ENCODE measurements around the gene PCYOX1L.

The PCYOX1L gene

DNA sequence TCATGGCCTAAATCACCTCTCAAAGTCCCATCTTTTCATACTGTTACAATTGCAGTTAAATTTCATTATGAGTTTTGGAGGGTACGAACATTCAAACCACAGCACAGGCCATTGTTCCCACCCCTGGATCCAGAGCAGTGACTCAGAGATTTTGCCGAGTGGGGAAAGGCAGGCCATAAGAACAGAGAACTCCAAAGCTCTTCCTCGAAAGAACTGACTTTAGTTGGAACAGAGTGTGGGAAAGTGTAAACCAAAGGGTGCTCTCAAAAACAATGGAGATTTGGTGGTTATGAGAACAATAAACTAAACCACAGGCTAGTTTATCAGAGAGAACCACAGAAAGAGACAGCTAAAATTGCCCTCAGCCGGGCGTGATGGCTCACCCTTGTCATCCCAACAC lies 32.0 kb upstream of the PCYOX1L start:
- H3K9me3 ChIP-seq (replicated peaks in 1 of 11): peaks cover 0 to 4% (median 0%) of the 10 kb centered on the region in 11 experiments; a peak in 2 of 22 replicates
- H3K9ac ChIP-seq: no peak overlapping the region
- peaks cover 0 to 13% (median 5%) of the 10 kb centered on the region in 10 experiments; a peak in 7 of 20 replicates for H3K4me1 ChIP-seq
- H3K27me3 ChIP-seq: no peaks in the 10 kb centered on the region
- H3K4me2 ChIP-seq: no peak overlapping the region
- H3K36me3 ChIP-seq: peaks cover 0 to 42% (median 7%) of the 10 kb centered on the region in 11 experiments; a peak in 8 of 22 replicates
- no peak overlapping the region for H3K4me3 ChIP-seq
- H4K20me1 ChIP-seq: no peaks in the 10 kb centered on the region
- H3K27ac ChIP-seq: no peak overlapping the region
- no peak for TF ChIP-seq Cebpa-rat (IDR thresholded peaks at IDR 0.05)

DNA sequence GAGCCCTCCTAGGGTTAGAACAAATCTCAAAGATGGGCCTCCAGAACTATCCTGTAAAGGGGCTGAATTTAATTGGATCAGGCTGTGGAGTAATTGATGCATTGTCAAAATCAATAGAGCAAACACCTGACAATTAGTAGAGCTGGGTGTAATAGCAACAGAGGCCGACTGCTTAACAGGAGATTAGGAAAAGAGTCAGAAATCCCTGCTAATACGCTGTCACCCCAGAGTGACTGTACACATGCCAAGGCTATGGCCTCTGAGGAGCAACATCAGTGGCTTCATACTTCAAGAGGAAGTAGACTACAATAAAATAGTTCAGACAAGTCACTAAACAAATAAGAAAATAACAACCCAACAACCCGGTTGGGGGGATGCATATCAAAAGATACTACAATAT lies 31.2 kb upstream of the PCYOX1L start:
- peaks cover 0 to 4% (median 0%) of the 10 kb centered on the region in 11 experiments; a peak in 2 of 22 replicates for H3K9me3 ChIP-seq (replicated peaks in 1 of 11)

DNA sequence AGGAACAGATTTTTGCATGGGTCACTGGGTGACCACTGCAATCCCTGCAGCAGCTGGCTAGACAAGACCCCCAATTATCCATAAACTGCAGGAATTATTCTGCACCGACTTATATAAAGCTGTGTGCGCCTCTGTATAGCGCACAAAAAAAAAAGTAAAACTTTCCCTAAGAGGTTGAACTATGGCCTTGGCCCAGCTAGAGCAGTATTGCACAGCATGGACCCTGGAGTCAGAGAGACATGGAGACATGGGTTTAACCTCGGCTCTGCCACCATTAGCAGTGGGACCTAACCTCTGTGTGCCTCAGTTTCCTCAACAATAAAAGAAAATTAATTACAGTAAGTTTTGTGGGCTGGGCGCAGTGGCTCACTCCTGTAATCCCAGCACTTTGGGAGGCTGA lies 29.7 kb upstream of the PCYOX1L start:
- Histone ChIP-seq H3K4me3 (no peak overlapping the region), H3K27me3 (no peaks in the 10 kb centered on the region), H3K27ac (no peak overlapping the region), H3K36me3 (peaks cover 0 to 49% (median 8%) of the 10 kb centered on the region in 11 experiments; a peak in 10 of 22 replicates), H3K4me1 (peaks cover 0 to 18% (median 6%) of the 10 kb centered on the region in 10 experiments; a peak in 12 of 20 replicates), H4K20me1 (no peaks in the 10 kb centered on the region), H3K9me3 (replicated peaks in 1 of 11) (peaks cover 0 to 4% (median 0%) of the 10 kb centered on the region in 11 experiments; a peak in 2 of 22 replicates), H3K9ac (no peak overlapping the region), H3K4me2 (no peak overlapping the region)
- TF ChIP-seq Cebpa-rat (IDR thresholded peaks at IDR 0.05): no peak

More for the DNA sequence above, 31.2 kb upstream of the PCYOX1L start:
- Histone ChIP-seq H3K27me3 (no peaks in the 10 kb centered on the region), H3K9ac (no peak overlapping the region), H3K27ac (no peak overlapping the region), H3K36me3 (peaks cover 0 to 43% (median 7%) of the 10 kb centered on the region in 11 experiments; a peak in 8 of 22 replicates), H3K4me2 (no peak overlapping the region), H3K4me1 (peaks cover 0 to 9% (median 0%) of the 10 kb centered on the region in 10 experiments; a peak in 5 of 20 replicates), H3K4me3 (no peak overlapping the region), H4K20me1 (no peaks in the 10 kb centered on the region)
- TF ChIP-seq Cebpa-rat (IDR thresholded peaks at IDR 0.05): no peak

DNA sequence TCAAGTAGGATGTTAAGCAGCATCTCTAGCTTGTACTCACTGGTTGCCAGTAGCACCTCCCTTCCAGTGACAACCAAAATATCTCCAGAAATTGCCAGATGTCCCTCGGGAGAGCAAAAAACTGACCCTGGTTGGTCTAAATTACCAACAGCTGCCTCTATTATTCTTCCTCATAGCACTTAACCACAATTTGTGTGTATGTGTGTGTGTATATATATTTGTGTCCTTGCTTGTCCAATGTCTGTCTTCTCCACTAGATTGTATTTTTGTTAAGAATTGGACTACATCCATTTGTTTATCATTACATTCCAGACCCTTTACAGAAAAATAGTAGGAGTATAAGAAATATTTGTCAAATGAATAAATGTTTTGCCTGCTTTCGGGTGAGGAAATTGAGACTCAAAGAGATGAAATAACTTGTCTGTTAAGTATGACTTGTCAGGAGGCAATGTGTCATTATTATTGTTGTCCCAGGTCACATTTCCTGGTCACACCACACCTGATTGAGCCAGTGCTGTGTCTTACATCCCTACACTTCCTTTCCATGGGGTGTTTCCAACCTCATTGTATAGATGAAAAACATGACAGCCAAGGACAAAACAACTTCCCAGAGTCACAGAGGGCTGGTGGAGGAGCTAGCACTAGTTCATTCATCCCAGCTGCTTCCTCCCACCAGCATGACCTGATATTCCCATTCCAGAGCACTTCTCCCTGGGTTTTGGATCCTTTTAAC lies 24.0 kb upstream of the PCYOX1L start:
- TF ChIP-seq Cebpa-rat (IDR thresholded peaks at IDR 0.05): no peak
- H3K4me1 ChIP-seq: peaks cover 0 to 45% (median 32%) of the 10 kb centered on the region in 10 experiments; a peak in 16 of 20 replicates
- no peak overlapping the region; a peak in 1 of 22 replicates for H3K27ac ChIP-seq
- no peaks in the 10 kb centered on the region for H3K9me3 ChIP-seq (replicated peaks in 1 of 11)
- H3K9ac ChIP-seq: no peak overlapping the region
- peak overlapping the region in 6 of 11 experiments; percentile 12 to 44 (median 22); a peak in 8 of 22 replicates for H3K4me2 ChIP-seq
- H3K4me3 ChIP-seq: no peak overlapping the region
- H3K36me3 ChIP-seq: peaks cover 0 to 62% (median 11%) of the 10 kb centered on the region in 11 experiments; a peak in 11 of 22 replicates
- no peaks in the 10 kb centered on the region for H3K27me3 ChIP-seq
- H4K20me1 ChIP-seq: no peaks in the 10 kb centered on the region

DNA sequence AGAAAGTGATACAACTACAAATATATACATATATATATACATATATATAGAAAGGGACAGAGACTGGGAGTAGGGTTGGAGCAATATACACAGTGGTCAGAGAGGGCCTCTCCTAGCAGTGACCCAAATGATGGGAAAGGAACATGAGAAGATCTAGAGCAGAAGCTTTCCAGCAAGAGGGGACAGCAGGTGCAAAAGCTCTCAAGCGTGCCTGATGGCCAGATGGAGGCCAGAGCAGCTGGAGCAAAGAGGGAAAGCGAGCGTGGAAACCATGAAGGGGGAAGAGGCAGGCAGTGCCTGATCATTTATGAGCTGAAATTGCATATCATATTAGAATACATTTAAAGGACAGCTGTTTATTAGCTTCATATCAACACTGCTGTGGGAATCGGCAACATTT lies 20.1 kb upstream of the PCYOX1L start:
- Histone ChIP-seq H3K4me1 (peaks cover 11 to 49% (median 35%) of the 10 kb centered on the region in 10 experiments; a peak in 19 of 20 replicates), H3K9ac (peak overlapping the region in 1 of 11 experiments; percentile 22; a peak in 1 of 22 replicates), H3K36me3 (peaks cover 4 to 51% (median 15%) of the 10 kb centered on the region in 11 experiments; a peak in 12 of 22 replicates), H3K4me3 (no peak overlapping the region), H3K27me3 (no peaks in the 10 kb centered on the region), H4K20me1 (no peaks in the 10 kb centered on the region), H3K4me2 (peak overlapping the region in 9 of 11 experiments; percentile 12 to 85 (median 67); a peak in 17 of 22 replicates), H3K9me3 (replicated peaks in 1 of 11) (no peaks in the 10 kb centered on the region), H3K27ac (peak overlapping the region in 1 of 11 experiments; percentile 23; a peak in 1 of 22 replicates)
- TF ChIP-seq Cebpa-rat (IDR thresholded peaks at IDR 0.05): no peak

DNA sequence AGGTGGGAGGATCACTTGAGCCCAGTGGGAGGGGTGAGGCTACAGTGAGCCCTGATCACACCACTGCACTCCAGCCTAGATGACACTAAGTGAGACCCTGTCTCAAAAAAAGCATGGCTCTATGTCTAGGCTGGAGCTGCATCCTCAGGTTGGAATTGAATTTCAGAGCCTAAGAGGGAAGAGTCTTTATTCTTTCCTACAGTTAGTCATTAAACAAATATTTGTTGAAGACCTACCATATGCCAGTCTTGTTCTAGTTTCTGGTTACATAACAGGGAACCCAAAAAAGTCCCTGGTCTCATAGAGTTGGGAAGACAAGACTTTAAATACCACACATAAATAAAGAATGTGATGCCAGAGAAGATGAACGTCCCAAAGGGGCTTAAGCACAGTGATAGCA lies 19.5 kb upstream of the PCYOX1L start:
- TF ChIP-seq Cebpa-rat (IDR thresholded peaks at IDR 0.05): no peak
- Histone ChIP-seq H3K36me3 (peaks cover under 1 to 45% (median 15%) of the 10 kb centered on the region in 11 experiments; a peak in 12 of 22 replicates), H3K27ac (peak overlapping the region in 1 of 11 experiments; percentile 23; a peak in 1 of 22 replicates), H3K4me1 (peaks cover 12 to 47% (median 34%) of the 10 kb centered on the region in 10 experiments), H4K20me1 (no peaks in the 10 kb centered on the region), H3K4me3 (no peak overlapping the region), H3K9me3 (replicated peaks in 1 of 11) (no peaks in the 10 kb centered on the region), H3K27me3 (no peaks in the 10 kb centered on the region), H3K9ac (no peak overlapping the region; a peak in 1 of 22 replicates), H3K4me2 (peak overlapping the region in 9 of 11 experiments; percentile 12 to 85 (median 67); a peak in 17 of 22 replicates)

DNA sequence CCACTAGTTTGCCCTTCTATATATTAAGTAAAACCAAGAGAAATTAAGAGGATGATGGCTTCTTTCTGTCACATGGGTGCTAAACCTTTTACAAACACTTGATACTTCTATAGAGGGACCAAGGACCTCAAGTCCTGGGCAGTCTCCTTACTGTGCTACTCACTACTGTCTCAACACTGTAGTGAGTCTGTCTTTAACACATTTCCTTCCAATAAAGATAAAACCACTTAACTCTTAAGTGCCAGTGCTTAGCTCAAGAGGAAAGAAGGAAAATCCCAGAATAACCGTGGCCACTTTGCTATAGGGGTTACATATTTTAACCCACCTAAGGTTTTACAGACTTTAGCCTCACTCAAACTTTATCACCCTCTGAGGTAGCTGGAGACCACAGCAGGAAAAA lies 16.9 kb upstream of the PCYOX1L start:
- H4K20me1 ChIP-seq: no peaks in the 10 kb centered on the region
- H3K4me3 ChIP-seq: no peak overlapping the region
- H3K36me3 ChIP-seq: peaks cover 0 to 25% (median 10%) of the 10 kb centered on the region in 11 experiments; a peak in 10 of 22 replicates
- no peak overlapping the region for H3K27ac ChIP-seq
- H3K9ac ChIP-seq: no peak overlapping the region
- H3K4me1 ChIP-seq: peaks cover 27 to 60% (median 47%) of the 10 kb centered on the region in 10 experiments
- TF ChIP-seq Cebpa-rat (IDR thresholded peaks at IDR 0.05): no peak
- H3K27me3 ChIP-seq: no peaks in the 10 kb centered on the region
- H3K9me3 ChIP-seq (replicated peaks in 1 of 11): no peaks in the 10 kb centered on the region
- H3K4me2 ChIP-seq: peak overlapping the region in 1 of 11 experiments; percentile 52; a peak in 1 of 22 replicates

DNA sequence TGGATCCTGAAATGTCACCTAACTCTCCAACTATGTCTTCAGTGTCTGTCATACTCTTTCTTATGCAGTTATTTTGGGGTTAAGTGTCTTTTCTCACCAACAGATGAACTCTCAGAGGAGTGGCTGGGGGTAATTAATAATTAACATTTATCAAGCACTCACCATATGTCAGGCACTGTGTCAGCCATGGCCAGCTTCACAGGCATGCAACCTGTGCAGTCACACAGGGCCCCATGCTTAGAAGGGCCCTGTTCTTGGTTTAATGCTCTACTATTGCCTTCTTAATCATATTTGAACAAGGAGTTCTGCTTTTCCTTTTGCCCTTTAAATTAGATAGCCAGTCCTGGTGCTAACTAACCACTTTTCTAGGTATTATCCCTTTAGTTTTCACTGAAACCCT lies 16.0 kb upstream of the PCYOX1L start:
- Histone ChIP-seq H4K20me1 (no peaks in the 10 kb centered on the region), H3K27ac (no peak overlapping the region), H3K4me1 (peaks cover 36 to 63% (median 57%) of the 10 kb centered on the region in 10 experiments), H3K9me3 (replicated peaks in 1 of 11) (no peaks in the 10 kb centered on the region), H3K27me3 (no peaks in the 10 kb centered on the region), H3K4me3 (no peak overlapping the region), H3K36me3 (peaks cover 0 to 17% (median 10%) of the 10 kb centered on the region in 11 experiments; a peak in 10 of 22 replicates), H3K9ac (no peak overlapping the region), H3K4me2 (peak overlapping the region; percentile 4 to 52 (median 31); a peak in 18 of 22 replicates)
- TF ChIP-seq Cebpa-rat (IDR thresholded peaks at IDR 0.05): no peak

DNA sequence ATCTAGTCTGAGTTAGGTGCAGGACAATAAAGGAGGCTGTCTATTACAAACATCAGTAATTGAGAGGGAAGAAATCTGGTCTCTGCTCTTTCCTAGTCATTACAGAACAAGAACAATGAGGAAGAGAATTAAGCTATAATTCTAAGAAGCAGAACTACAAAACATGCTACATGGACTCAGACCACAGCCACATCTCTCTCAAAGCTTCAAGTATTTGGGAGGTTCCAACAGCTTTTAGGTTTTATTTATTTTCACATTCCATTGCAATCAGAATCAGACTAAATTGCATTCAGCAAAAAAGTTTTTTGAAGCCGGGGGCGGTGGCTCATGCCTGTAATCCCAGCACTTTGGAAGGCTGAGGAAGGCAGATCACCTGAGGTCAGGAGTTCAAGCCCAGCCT lies 13.7 kb upstream of the PCYOX1L start:
- H3K9ac ChIP-seq: peak overlapping the region in 6 of 11 experiments; percentile 83 to 94 (median 86); a peak in 5 of 22 replicates
- peak overlapping the region; percentile 75 to 94 (median 89) for H3K4me2 ChIP-seq
- H3K4me3 ChIP-seq: peak overlapping the region in 8 of 10 experiments; percentile 83 to 95 (median 92); a peak in 7 of 20 replicates
- peaks cover 16 to 36% (median 28%) of the 10 kb centered on the region in 11 experiments for H3K36me3 ChIP-seq
- peak overlapping the region in 10 of 11 experiments; percentile 78 to 95 (median 90); a peak in 18 of 22 replicates for H3K27ac ChIP-seq
- no peaks in the 10 kb centered on the region for H3K9me3 ChIP-seq (replicated peaks in 1 of 11)
- no peaks in the 10 kb centered on the region for H3K27me3 ChIP-seq
- no peak for TF ChIP-seq Cebpa-rat (IDR thresholded peaks at IDR 0.05)
- H3K4me1 ChIP-seq: peaks cover 56 to 64% (median 61%) of the 10 kb centered on the region in 10 experiments
- H4K20me1 ChIP-seq: peaks cover 0 to 3% (median 0%) of the 10 kb centered on the region in 11 experiments; a peak in 1 of 22 replicates

Measured in BLaER1 treated with 17β-estradiol and CSF1 and Interleukin-3, amounts not matched to agents 10 nM and 100 nM (cell line).